Ovary (tissue), 9 donors: ENCODE results near the gene DES. TPM values are rescaled to one million over a fixed set of nuclear protein-coding genes. Genes with fewer than 3 reads are reported as not detected.

Experiments
- DNase-seq, 5 donors: peaks; one replicate each; pipeline ENCODE4 v3.0.0-alpha.2; 2019 to 2020
- H3K27ac ChIP-seq, 2 donors: fragments of 200-600 bp; one replicate each; pipeline versions ENCODE4 v1.5.1 to v1.8.0; 2019 to 2022
- H3K27me3 ChIP-seq: fragments of 200-600 bp; one replicate; pipeline ENCODE4 v1.8.0; 2022
- H3K36me3 ChIP-seq: fragments of 200-600 bp; sonication (generic); one replicate; pipeline ENCODE4 v1.5.1; 2019
- H3K4me1 ChIP-seq: one replicate; pipeline ENCODE4 v1.8.1; 2013; ENCODE audit warnings: mild to moderate bottlenecking, moderate library complexity; ENCODE audit not compliant: insufficient read depth
- H3K4me3 ChIP-seq: fragments of 200-600 bp; sonication (generic); one replicate; pipeline ENCODE4 v1.5.1; 2017
- H3K9me3 ChIP-seq, 2 donors: fragments of 200-600 bp in 1 of 2; sonication (generic) in 1 of 2; one replicate each; pipeline versions ENCODE4 v1.5.1 to v1.8.1; 2013 to 2019; ENCODE audit warnings: mild to moderate bottlenecking in 1 of 2, moderate library complexity in 1 of 2
- CTCF ChIP-seq, 3 donors: fragments of 450-650 bp in 2 of 3; fragments of 200-600 bp in 1 of 3; IDR thresholded peaks; one replicate each; pipeline versions ENCODE4 v1.5.1 to v1.8.0; 2016 to 2022; ENCODE audit warnings: antibody characterized with exemption in 3 of 3, mild to moderate bottlenecking in 1 of 3
- EP300 ChIP-seq: sonication (generic); formaldehyde crosslinking; IDR thresholded peaks from one replicate; pipeline ENCODE4 v1.6.1; 2017; ENCODE audit warnings: antibody characterized with exemption
- POLR2A ChIP-seq: fragments of 450-650 bp; IDR thresholded peaks from one replicate; pipeline ENCODE4 v1.6.1; 2017; ENCODE audit warnings: antibody characterized with exemption, mild to moderate bottlenecking, moderate library complexity
- WGBS, 3 donors: extraction: QIAGEN DNeasy Blood & Tissue Kit in 1 of 3; methylation state at CpG; one replicate each; pipeline versions ENCODE4 v1.1.5 to v1.1.7; 2013 to 2017; 5-methylcytosine and 5-hydroxymethylcytosine counted together
- intact Hi-C, 4 donors: fragments of 100-400 bp; cut with DNase I; formaldehyde crosslinking; loops; one replicate each; pipeline versions ENCODE4 v1.11.0 to v1.15.1; 2022 to 2023
- polyA plus RNA-seq, 2 donors: library from polyadenylated mRNA; stranded (reverse); fragments of 200-250 nt in 1 of 2; fragments of 350-450 nt in 1 of 2; fragmentation: Illumina TruSeq in 1 of 2; extraction: RNeasy Lipid Tissue Mini Kit (QIAGEN cat#74804) in 1 of 2; gene quantifications; one replicate each; pipeline ENCODE4 v1.2.3, GENCODE V29; 2013 to 2014
- total RNA-seq, 7 donors: library from RNA; depleted of rRNA in 2 of 7; stranded (reverse); fragments of >200 nt in 2 of 7; fragmentation: NEBNext Ultra II Directional in 3 of 7; extraction: Animal tissue kit (Norgen Biotek cat#: 25700) in 3 of 7; gene quantifications; one replicate each; pipeline versions ENCODE4 v1.1.0 to v1.2.4, GENCODE V29; 2016 to 2023
- donor health status: DM: no; HTN: no; CAD: no; lungs with moderate emphysema.
- donor health status: DM: no; HTN: no; CAD: no.
- donor health status: Bipolar disorder and iron deficiency.
- donor health status: DM: yes; HTN: yes; CAD: no.
- donor health status: DM: no; HTN: no; CAD: no.
- donor health status: DM: yes; HTN: yes; CAD: no.

Gene DES
- total and polyA plus RNA-seq, 9 donors: 86.5 to 1,061 (median 184) TPM

GRCh38 chr2:219465659-219466561 is 47.7 kb downstream of the DES start:
- H3K4me3 ChIP-seq: no peak overlapping the region
- H3K27me3 ChIP-seq: no peaks in the 10 kb centered on the region
- TF ChIP-seq EP300: no peak
- no peak for TF ChIP-seq CTCF (IDR thresholded peaks at IDR 0.05)
- no peak for TF ChIP-seq POLR2A
- 85 to 87% (median 86%) methylated on average over 44 to 47 of the region's 47 CpGs for WGBS, 3 donors
- H3K4me1 ChIP-seq: peaks cover 4% of the 10 kb centered on the region
- intact Hi-C loops: no loop called here
- H3K9me3 ChIP-seq: no peaks in the 10 kb centered on the region
- no peak overlapping the region for H3K27ac ChIP-seq
- DNase-seq: no peak
- no peaks in the 10 kb centered on the region for H3K36me3 ChIP-seq

GRCh38 chr2:219466816-219467735 is 48.9 kb downstream of the DES start:
- H3K27ac ChIP-seq: no peak overlapping the region
- DNase-seq: no peak
- H3K4me3 ChIP-seq: no peak overlapping the region
- intact Hi-C loops: no loop called here
- no peaks in the 10 kb centered on the region for H3K4me1 ChIP-seq
- 73 to 77% (median 75%) methylated on average over 28 of the region's 28 CpGs for WGBS, 3 donors
- no peaks in the 10 kb centered on the region for H3K9me3 ChIP-seq
- H3K27me3 ChIP-seq: no peaks in the 10 kb centered on the region
- TF ChIP-seq POLR2A (no peak), EP300 (no peak), CTCF (IDR thresholded peaks at IDR 0.05) (no peak)
- H3K36me3 ChIP-seq: no peaks in the 10 kb centered on the region

GRCh38 chr2:219467736-219468075 is 49.5 kb downstream of the DES start:
- no peak overlapping the region for H3K27ac ChIP-seq
- intact Hi-C loops: no loop called here
- H3K4me1 ChIP-seq: no peaks in the 10 kb centered on the region

More at GRCh38 chr2:219467736-219468075, 49.5 kb downstream of the DES start:
- WGBS, 3 donors: 90 to 93% (median 92%) methylated on average over 2 of the region's 2 CpGs
- DNase-seq: no peak
- TF ChIP-seq POLR2A (no peak), CTCF (IDR thresholded peaks at IDR 0.05) (no peak), EP300 (no peak)
- H3K9me3 ChIP-seq: no peaks in the 10 kb centered on the region
- no peaks in the 10 kb centered on the region for H3K36me3 ChIP-seq
- no peaks in the 10 kb centered on the region for H3K27me3 ChIP-seq
- H3K4me3 ChIP-seq: no peak overlapping the region
